Stimulated activated effector memory CD8-positive, alpha-beta T cell treated with anti-CD3 and anti-CD28 coated beads, Interleukin-12 subunit alpha, Interleukin-12 subunit beta, amount 100 ng/mL, for 72 hours (primary cell): Measurements from ENCODE around the gene FILIP1.
"Not testable (repeated sequence)": the region's sequence is repeated elsewhere in the genome, so short reads cannot be mapped to it uniquely, and the experiment has no call there.

Experiments
- ATAC-seq: fragments of 150-1000 bp; cut with Tn5 transposase; 2 replicates; pipeline ENCODE4 v1.10.0; 2021
- DNase-seq, 2 donors: peaks; one replicate each; pipeline ENCODE4 v3.0.0; 2021 to 2022; ENCODE audit warnings: low spot score in 2 of 2
- H3K27ac Mint-ChIP-seq: one replicate; pipeline ENCODE4 v1.8.0; 2022; ENCODE audit warnings: mild to moderate bottlenecking, mixed read lengths
- H3K36me3 Mint-ChIP-seq: one replicate; pipeline ENCODE4 v1.8.0; 2022; ENCODE audit warnings: mild to moderate bottlenecking, mixed read lengths
- H3K4me1 Mint-ChIP-seq: one replicate; pipeline ENCODE4 v1.8.0; 2022; ENCODE audit warnings: mixed read lengths
- H3K4me3 Mint-ChIP-seq: one replicate; pipeline ENCODE4 v1.8.0; 2022; ENCODE audit warnings: mild to moderate bottlenecking, mixed read lengths
- H3K9me3 Mint-ChIP-seq: one replicate; pipeline ENCODE4 v1.8.0; 2022; ENCODE audit warnings: mixed read lengths

Gene FILIP1

DNA sequence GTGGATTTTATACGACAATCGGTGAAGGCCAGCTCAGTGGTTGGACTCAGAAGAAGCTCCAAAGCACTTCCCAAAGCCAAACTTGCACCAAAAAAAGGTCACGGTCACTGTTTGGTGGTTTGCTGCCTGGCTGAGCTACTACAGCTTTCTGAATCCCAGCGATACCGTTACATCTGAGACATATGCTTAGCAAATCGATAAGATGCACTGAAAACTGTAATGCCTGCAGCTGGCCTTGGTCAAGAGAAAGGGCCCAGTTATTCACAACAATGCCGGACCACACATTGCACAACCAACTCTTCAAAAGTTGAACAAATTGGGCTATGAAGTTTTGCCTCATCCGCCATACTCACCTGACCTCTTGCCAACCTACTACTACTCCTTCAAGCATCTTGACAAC, 70.2 kb downstream of the FILIP1 start:
- H3K36me3 Mint-ChIP-seq: no peaks in the 10 kb centered on the region
- H3K4me1 Mint-ChIP-seq: no peaks in the 10 kb centered on the region
- H3K27ac Mint-ChIP-seq: no peak overlapping the region
- no peak overlapping the region for H3K4me3 Mint-ChIP-seq
- DNase-seq (no peak), ATAC-seq (no peak)
- H3K9me3 Mint-ChIP-seq: no peaks in the 10 kb centered on the region

DNA sequence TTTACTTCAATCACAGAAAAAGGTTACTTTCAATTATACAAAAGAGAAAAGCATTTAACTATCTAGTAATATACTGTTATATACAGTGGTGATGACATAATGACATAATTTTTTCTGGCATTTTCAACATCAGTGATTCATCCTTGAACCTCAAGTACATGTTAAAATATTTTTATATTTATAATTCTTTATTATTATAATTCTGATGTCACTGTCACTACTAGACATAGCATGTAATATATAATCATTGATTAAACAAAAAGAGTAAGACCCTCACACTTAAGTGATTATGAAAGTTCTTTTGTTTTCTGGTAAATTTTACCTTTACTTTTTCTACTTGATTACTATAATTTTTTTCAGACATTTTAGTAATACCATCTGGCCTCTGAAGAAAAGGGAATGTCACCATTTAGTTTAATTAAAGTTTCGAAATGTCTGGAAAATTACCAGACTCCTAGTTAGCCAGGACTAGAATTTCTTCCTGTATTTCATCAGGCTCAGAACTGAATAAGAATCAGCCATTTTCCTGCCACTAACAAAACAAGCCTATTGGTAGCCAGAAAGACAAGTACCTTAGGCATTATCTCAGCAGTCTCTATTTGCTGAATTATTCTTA, 71.5 kb downstream of the FILIP1 start:
- Mint-ChIP-seq H3K27ac (no peak overlapping the region), H3K9me3 (no peaks in the 10 kb centered on the region), H3K4me1 (no peaks in the 10 kb centered on the region)

DNA sequence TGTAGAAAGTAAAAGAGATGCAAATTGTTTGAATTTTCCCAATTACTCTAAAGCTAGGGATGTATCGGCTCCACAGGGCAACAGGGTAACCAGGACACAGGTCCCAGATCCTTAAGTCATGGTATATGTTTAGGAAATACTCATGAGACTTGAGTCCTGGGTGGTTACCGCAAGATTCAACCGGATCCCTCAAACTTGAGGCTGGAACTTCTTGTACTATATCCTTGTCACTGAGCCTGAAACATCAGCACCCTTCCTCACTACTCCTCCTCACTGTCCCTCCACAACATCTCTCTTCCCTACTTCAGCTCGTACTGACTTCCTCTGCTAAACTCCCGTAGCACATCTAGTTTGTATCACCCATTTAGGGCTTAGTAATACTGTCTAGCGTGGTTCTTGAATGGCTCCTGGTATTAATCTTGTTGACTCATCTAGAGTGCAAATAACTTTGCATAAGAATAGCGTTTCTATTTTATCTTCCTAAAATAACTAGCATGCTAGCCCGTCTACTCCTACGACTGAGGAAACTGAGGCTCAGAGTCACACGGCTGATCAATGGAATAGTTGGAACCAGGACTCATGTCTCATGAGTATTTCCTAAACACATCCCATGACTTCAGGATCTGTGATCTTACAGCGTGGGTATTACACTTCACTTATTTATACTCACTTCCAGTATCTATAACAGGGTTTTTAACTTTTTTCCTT, 72.1 kb downstream of the FILIP1 start:
- no peaks in the 10 kb centered on the region for H3K4me1 Mint-ChIP-seq
- DNase-seq: no peak
- no peaks in the 10 kb centered on the region for H3K36me3 Mint-ChIP-seq
- ATAC-seq: no peak
- H3K4me3 Mint-ChIP-seq: no peak overlapping the region
- no peak overlapping the region for H3K27ac Mint-ChIP-seq
- H3K9me3 Mint-ChIP-seq: no peaks in the 10 kb centered on the region

More for the DNA sequence above, 71.5 kb downstream of the FILIP1 start:
- DNase-seq (no peak), ATAC-seq (no peak)
- no peaks in the 10 kb centered on the region for H3K36me3 Mint-ChIP-seq
- H3K4me3 Mint-ChIP-seq: no peak overlapping the region

DNA sequence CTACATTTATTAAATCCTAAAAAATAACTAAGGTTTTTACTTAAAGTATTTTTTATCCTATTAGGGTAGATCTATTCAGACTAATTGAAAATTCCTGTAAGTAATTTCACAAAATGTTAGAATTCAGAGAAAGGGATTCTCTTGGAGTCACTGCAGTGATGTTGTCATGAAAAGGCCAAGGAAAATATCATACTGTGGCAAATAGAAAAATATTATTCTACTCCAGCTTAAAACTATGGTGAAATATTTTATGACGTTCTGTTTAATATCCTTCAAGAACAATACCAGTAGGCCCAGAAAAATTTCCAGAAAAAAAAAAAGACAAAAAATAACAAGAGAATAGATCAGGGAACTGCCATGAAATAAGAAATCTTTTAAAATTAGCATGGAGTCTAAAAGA, 73.6 kb downstream of the FILIP1 start:
- Mint-ChIP-seq H3K4me1 (no peaks in the 10 kb centered on the region), H3K27ac (no peak overlapping the region), H3K4me3 (no peak overlapping the region), H3K36me3 (no peaks in the 10 kb centered on the region), H3K9me3 (no peaks in the 10 kb centered on the region)
- ATAC-seq (no peak), DNase-seq (no peak)

DNA sequence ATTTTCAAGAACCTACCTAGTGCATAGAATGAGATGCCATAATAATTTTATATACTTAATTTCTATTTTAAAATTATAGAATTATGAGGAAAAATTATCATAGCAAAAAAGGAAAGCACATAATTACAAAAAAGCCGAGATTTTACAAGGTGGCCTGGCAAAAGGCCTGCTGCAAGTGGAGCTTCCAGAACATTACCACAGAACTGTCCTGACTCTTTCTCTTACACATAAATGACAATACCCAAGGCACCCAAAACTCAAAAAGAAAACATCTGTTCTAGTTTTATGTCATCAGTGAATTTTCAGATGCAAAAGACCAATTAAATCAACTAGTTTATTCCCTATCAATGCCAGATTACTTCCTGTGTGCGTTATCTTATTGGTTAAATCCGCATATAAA, 74.2 kb downstream of the FILIP1 start:
- no peak for ATAC-seq
- Mint-ChIP-seq H3K4me3 (no peak overlapping the region), H3K4me1 (no peaks in the 10 kb centered on the region), H3K9me3 (no peaks in the 10 kb centered on the region), H3K27ac (no peak overlapping the region), H3K36me3 (no peaks in the 10 kb centered on the region)
- DNase-seq: no peak

DNA sequence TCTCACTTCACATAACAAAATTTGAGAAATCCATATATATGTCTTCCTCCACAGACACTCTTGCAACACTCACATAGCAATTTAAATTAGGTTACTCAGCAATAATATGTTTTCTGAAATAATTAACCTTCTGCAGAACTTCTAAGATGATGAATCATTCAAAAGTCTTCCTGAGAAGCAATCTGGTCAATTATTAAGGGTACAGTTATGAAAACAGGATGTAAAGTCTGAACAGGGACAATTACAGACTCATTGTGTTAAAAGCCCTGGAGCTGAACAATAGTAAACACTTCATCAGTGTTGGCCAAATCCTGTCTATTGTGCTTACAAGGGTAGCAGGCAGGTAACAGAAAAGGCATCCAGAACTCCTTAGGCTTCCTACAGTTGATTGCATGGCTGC, 75.4 kb downstream of the FILIP1 start:
- no peak for DNase-seq
- ATAC-seq: no peak
- Mint-ChIP-seq H3K36me3 (no peaks in the 10 kb centered on the region), H3K4me1 (no peaks in the 10 kb centered on the region), H3K4me3 (no peak overlapping the region), H3K9me3 (no peaks in the 10 kb centered on the region), H3K27ac (no peak overlapping the region)

DNA sequence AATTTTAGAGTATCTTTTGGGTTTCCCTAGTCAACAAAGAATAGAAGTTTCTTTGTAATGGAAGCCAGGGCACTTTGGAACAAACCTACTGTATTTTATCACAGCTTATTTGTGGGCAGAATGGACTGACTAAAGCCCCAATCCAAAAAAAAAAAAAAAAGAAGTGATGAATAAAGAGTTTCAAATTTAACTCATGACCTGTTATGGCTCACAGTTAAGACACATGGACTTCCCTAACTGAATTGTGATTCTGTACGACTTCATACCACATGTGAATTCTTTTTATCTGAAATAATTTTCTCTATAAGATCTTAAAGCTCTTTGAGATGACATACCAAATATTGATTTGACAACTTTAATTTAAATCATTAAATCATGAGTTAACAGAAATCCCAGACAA, 77.2 kb downstream of the FILIP1 start:
- H3K4me3 Mint-ChIP-seq: no peak overlapping the region
- no peak overlapping the region for H3K27ac Mint-ChIP-seq
- no peak for DNase-seq
- no peak for ATAC-seq
- no peaks in the 10 kb centered on the region for H3K4me1 Mint-ChIP-seq
- H3K36me3 Mint-ChIP-seq: no peaks in the 10 kb centered on the region
- no peaks in the 10 kb centered on the region for H3K9me3 Mint-ChIP-seq

DNA sequence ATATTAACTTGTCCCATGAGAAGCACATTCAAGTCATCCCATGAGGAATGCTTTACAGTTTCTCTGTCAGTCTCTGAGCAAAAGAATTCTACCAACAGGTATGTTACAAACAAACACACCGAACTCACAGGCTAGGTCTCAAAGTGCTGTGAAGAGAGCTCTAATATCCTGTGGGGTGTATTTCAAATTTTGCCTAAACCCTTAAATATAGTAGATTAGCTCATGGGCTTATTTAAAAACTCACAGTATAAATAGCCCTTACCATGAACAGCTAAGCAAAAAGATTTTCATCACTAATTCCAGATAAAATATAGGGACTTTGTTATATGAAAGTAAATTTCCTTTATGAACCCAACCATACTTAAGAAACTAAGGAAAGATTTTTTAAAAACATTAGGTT, 77.8 kb downstream of the FILIP1 start:
- ATAC-seq: no peak
- H3K36me3 Mint-ChIP-seq: no peaks in the 10 kb centered on the region

DNA sequence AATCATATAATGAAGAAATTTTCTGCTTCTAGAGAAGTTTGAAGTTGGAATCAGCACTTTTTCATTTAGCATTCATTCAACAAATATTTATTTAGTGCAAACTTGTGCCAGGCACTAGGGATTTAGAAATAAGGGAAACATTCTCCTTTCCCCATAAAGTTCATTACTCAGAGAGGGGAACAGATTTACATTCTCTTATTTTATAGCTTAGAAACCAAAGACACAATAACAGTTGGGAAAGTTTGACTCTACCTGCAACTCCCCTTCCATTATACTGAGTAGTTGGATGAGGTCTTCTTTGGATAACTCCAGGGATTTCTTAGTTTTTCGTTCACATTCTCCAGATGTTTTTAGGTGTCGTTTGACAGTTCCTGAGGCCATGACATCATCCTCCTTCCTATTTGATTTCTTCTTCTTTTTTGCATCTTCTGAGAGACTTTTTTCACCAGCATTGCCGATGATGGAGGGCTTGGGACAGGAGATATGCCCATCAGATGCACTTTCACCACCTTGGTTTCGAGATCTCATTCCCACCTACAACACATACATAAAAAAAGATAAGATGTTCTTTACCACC, 79.1 kb downstream of the FILIP1 start:
- no peak for ATAC-seq
- no peaks in the 10 kb centered on the region for H3K4me1 Mint-ChIP-seq
- H3K9me3 Mint-ChIP-seq: no peaks in the 10 kb centered on the region
- H3K27ac Mint-ChIP-seq: no peak overlapping the region
- H3K36me3 Mint-ChIP-seq: no peaks in the 10 kb centered on the region
- no peak overlapping the region for H3K4me3 Mint-ChIP-seq
- DNase-seq: no peak

More for the DNA sequence above, 77.8 kb downstream of the FILIP1 start:
- no peak overlapping the region for H3K4me3 Mint-ChIP-seq
- H3K27ac Mint-ChIP-seq: no peak overlapping the region
- H3K9me3 Mint-ChIP-seq: no peaks in the 10 kb centered on the region
- no peak for DNase-seq
- no peaks in the 10 kb centered on the region for H3K4me1 Mint-ChIP-seq

DNA sequence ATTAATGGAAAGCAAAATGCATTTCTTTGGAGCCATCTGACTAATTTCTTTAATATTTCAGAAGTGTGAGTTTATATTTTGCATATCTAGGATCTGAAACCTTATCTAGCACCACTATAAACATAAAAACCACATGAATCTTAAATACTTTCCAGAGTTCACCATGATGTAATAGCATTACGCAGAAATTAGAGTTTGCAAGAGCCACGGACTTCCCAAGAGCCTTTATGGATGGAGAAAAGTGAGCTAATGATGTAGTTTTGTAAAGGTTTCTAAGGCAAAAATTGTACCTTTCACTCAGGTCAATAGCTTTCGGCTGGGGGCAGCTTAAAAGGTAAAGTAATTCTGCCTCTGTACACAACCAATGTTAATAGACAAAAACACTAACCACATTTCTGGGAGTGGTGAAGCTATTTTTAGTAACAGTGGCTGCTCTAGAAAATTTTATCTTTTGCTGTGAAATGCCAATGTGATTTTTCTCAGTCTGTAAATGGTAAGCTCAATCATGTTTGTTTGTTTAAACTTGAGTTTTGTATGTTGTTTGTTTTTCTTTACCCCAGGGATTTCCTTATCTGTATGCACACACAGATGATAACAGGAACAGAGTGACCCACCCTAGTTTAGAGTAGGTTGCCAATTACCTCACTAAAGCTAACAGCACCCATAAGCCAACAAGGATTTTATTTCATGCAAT, 80.5 kb downstream of the FILIP1 start:
- DNase-seq (no peak), ATAC-seq (no peak)
- Mint-ChIP-seq H3K4me3 (no peak overlapping the region), H3K9me3 (no peaks in the 10 kb centered on the region), H3K4me1 (no peaks in the 10 kb centered on the region), H3K27ac (no peak overlapping the region), H3K36me3 (no peaks in the 10 kb centered on the region)

DNA sequence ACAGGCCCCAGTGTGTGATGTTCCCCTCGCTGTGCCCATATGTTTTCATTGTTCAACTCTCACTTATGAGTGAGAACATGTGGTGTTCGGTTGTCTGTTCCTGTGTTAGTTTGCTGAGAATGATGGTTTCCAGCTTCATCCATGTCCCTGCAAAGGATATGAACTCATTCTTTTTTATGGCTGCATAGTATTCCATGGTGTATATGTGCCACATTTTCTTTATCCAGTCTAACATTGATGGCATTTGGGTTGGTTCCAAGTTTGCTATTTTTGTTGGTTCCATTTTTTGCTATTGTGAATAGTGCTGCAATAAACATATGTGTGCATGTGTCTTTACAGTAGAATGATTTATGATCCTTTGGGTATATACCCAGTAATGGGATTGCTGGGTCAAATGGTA, 83.0 kb downstream of the FILIP1 start:
- DNase-seq, ATAC-seq, H3K36me3 Mint-ChIP-seq, H3K27ac Mint-ChIP-seq, H3K9me3 Mint-ChIP-seq, H3K4me1 Mint-ChIP-seq, H3K4me3 Mint-ChIP-seq: not testable (repeated sequence)

DNA sequence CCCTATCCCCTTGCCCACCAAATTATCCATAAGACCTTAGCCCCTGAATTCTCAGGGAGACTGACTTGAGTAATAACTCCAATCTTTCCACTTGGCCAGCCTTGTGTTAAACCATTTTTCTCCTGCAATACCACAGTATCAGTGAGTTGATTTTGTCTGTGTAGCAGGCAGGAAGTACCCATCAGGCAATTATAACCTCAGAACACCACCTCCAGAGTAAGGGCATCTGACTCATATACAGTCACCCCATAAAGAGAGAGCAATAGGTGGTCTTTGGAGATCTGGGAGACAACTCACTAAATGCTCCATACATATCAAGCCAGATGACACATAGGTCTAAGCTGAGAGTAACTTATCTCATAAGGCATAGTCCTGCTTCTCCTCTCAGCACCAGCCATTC, 83.7 kb downstream of the FILIP1 start:
- Mint-ChIP-seq H3K27ac (no peak overlapping the region), H3K9me3 (no peaks in the 10 kb centered on the region), H3K36me3 (no peaks in the 10 kb centered on the region), H3K4me3 (no peak overlapping the region), H3K4me1 (no peaks in the 10 kb centered on the region)
- ATAC-seq (peak; percentile 51), DNase-seq (no peak)

DNA sequence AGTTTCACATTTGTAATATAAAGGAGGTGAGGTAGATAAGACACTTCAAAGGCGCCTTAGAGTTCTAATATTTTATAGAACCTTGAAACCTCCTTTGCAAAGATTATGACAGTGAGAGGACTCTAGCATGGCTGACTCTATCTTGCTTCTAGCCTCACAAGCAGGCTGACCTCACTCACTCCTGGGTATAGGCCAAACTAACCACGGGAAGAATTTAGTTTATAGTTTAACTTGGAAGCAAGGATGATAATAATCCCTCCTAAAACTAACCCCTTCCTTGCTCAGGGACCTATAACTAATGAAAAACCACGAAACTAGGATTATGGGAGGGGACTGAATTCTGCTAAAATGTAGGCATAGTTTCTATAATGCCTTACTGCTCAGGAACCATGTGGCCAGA, 84.3 kb downstream of the FILIP1 start:
- Mint-ChIP-seq H3K4me3 (no peak overlapping the region), H3K9me3 (no peaks in the 10 kb centered on the region), H3K36me3 (no peaks in the 10 kb centered on the region), H3K27ac (no peak overlapping the region), H3K4me1 (no peaks in the 10 kb centered on the region)
- ATAC-seq: no peak
- no peak for DNase-seq

DNA sequence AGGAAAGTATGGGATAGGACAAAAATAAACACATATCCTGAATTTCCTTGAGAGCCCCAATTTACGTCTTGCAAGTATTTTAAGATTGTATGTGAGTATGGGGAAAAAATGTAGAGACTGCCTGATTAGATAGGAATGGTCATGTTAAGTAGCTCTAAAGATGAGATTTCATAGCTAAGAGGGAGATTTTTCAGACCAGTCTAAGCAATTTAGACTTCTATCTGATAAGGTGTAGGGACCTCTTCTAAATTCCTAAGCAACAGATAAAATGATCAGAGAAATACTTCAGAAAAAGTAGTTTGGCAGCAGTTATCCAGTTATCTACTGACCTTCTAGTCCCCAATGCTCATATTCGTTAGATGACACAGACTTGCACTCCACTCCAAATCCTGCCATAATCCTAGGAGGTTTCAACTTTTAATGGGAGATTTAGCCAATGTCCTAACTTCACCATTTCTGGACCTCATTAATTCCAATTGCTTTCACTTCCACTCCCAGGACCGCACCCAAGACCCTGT, 90.0 kb downstream of the FILIP1 start:
- Mint-ChIP-seq H3K36me3 (no peaks in the 10 kb centered on the region), H3K9me3 (no peaks in the 10 kb centered on the region)
- ATAC-seq: no peak

DNA sequence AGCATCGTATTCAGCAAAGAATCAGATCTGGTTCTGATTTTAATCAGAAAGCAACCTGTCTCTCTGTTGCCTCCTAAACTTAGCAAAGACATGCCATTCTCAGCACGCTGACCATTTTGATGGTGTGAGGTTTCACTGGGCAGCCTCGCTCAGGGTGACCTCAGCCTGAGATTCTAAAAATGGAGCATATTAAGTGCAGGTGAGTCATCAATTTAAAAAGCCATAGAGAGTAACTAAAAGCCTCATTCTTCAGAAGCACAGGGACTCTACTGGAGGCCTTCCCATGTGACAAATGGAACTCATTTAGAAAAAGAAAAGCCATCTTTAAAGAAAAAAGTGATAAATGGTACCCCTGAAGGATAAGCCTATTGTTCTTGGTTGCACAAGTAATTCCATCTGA, 91.3 kb downstream of the FILIP1 start:
- no peak for DNase-seq
- H3K36me3 Mint-ChIP-seq: no peaks in the 10 kb centered on the region
- H3K4me1 Mint-ChIP-seq: no peaks in the 10 kb centered on the region
- H3K4me3 Mint-ChIP-seq: no peak overlapping the region
- no peak overlapping the region for H3K27ac Mint-ChIP-seq
- no peaks in the 10 kb centered on the region for H3K9me3 Mint-ChIP-seq
- ATAC-seq: no peak

More for the DNA sequence above, 90.0 kb downstream of the FILIP1 start:
- no peak overlapping the region for H3K27ac Mint-ChIP-seq
- H3K4me3 Mint-ChIP-seq: no peak overlapping the region
- DNase-seq: no peak
- no peaks in the 10 kb centered on the region for H3K4me1 Mint-ChIP-seq
